NCI-H1694 (cell line): ENCODE measurements around the gene COL11A2.
"Not testable (repeated sequence)": the region's sequence is repeated elsewhere in the genome, so short reads cannot be mapped to it uniquely, and the experiment has no call there.

Source experiments
- DNase-seq: peaks from one replicate; lab custom pipeline; 2025; lab: John Stamatoyannopoulos, UW

The COL11A2 gene

DNA sequence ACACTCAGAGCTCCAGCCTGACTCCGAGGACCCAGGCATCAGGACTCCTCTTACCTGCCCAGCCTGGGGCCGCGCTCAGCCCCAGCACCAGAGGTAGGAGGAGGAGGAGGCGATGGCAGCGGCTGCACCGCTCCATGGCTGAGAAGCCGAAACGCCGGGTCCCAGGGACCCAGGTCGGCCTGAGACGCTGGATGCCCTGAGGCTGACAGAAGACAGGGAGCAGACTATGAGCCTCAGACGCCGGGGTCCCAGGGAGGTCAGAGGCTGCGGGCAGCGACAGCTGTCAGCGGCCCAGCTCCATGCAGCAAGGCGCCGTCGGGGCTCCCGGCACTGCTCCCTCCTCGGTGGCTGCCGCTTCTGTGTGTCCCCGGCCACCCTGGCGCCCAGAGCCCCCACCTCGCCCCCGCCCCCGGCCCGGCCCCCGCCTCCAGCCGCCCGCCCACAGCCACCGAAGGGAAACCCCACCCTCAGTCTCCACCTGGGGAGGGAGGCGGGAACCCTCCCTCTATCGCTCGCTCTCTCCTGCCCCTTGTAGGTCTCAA is at the start of gene COL11A2:
Gene COL11A2 (minus strand): TSS at position 363 of the 542 bp plus-strand sequence. CDS start 227 bp downstream, at position 136.
- no peak for DNase-seq

DNA sequence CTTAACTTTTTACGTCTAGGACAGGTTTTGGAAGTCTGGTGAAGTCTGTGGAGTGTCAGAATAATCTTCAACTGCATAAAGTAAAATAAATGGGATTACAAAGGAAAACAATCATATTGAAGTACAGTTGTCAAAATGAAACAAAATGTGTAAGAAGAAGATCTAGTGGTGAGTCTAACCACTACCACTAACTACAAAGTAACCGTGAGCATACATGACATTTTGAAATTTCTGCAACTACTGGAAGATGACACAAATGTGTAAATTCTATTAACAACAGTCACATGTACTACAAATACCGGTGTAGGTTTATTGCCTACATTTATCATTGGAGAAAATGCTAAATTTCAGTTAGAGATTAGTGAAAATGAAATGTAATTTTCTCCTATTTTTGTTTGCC is 49.7 kb upstream of the COL11A2 start:
- no peak for DNase-seq

DNA sequence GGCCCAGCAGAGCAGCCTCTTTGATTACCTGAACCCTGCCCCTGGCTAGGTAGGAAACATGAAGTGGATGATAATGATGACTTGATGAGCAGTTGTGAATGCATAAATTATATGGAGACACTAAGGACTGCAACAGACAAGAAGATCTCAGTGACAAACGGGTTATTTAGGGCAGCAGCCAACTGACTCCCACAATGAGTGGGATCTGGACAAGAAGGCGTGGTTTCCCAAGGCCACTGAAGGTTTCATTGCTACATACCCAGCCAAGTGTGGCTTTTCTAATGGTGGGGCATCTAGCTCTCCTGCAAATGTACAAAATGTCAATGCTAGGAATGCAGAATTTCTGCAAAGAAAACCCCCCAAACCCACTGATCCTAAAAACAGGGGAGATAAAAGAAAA is 45.5 kb upstream of the COL11A2 start:
- DNase-seq: no peak

DNA sequence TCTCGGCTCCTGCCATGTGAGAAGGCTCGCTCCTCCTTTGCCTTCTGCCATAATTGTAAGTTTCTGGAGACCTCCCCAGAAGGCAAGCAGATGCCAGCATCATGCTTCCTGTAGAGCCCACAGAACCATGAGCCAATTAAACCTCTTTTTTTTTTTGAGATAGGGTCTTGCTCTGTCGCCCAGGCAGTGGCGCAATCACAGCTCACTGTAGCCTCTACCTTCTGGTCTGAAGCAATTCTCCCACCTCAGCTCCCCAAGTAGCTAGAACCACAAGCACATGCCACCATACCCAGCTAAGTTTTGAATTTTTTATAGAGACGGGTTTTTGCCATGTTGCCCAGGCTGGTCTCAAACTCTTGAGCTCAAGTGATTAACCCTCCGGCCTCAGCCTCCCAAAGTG is 44.6 kb upstream of the COL11A2 start:
- DNase-seq: no peak

DNA sequence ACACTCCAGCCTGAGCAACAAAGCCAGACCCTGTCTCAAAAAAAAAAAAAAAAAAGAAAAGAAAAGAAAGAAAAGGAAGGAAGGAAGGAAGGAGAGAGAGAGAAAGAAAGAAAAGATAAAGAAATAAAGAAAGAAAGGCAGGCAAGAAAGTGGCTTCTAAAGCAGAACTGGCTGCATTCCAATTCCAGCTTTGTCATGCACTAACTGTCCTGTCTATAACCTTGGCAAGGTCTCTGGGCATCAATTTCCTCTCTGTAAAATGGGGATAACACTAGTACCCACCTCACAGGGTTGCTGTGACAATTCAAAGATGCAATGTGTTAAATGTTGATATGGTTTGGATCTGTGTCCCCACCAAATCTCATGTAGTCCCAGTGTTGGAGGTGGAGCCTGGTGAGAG is 44.1 kb upstream of the COL11A2 start:
- no peak for DNase-seq

DNA sequence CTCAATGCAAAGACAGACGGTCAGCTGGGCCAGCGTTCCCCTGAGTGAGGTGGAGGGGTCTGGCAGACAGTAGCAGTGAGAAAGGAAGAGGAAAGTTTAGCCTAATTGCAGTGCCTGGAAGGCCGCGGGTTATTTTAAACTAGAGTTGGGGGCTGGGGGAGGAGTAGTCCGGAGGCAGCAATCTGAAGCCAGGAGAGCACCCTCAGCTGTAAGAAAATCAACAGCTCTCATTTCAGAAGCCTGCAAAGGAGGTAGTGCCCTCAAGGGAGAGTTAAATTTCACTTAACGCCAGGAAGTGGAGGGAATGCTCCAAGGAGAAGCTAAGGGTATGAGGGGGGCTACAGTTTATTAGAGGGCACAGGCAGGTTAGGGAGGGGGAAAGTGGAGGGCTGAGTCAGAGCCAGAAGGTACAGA is 43.0 kb upstream of the COL11A2 start:
- no peak for DNase-seq

DNA sequence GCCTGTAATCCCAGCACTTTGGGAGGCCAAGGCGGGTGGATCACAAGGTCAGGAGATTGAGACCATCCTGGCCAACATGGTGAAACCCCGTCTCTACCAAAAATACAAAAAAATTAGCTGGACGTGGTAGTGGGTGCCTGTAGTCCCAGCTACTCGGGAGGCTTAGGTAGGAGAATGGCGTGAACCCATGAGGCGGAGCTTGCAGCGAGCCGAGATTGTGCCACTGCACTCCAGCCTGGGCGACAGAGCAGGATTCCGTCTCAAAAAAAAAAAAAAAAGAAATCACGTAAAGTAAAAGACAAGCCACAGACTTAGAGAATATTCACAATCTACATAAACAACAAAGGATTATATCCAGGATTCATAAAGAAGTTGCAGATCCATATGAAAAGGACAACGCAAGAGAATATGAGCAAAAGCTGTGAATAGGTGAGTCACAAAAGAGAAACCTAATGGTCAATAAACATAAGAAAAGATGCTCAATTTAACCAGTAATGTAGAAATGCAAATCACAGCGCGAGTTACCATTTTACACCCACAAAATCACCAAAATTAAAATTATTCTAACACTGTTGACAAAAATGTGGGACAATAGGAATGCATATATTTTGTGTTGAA is 34.3 kb upstream of the COL11A2 start:
- DNase-seq: not testable (repeated sequence)

DNA sequence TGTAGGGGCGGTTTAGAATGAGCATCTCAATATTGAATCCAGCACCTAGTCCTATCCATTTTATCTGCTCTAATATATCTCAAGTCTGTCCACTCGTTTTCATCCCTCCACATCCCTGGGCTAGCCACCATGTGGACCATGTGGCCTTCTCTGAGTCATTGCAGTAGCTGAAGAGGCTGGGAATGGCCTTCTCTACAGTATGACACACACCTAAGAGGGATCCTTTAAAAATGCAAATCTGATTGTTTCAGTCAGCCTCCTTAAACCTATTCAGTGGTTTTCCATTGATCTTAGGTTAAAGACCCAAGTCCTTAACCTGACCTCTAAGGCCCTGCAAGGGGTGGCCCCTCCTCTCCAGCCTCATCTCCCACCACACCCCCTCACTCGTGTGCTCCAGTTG is 25.4 kb upstream of the COL11A2 start:
- DNase-seq: no peak

DNA sequence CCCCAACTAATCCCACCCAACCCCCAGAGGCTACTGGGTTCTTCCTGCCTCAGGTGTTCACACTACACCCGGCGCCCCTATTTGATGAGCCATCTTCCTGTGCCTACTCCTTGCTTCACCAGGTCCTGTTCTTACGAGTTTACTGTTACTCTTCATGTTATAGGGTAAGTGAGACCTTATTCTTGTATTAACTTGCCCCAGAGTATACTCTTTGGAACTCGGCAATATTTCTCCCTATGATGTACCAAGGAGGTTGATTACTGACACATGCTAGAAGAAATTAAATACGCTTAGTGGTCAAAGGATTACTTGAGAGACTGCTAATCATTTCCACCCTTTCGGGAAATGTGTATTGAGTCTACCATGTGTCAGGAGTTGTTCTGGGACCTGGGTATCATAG is 25.0 kb upstream of the COL11A2 start:
- no peak for DNase-seq

DNA sequence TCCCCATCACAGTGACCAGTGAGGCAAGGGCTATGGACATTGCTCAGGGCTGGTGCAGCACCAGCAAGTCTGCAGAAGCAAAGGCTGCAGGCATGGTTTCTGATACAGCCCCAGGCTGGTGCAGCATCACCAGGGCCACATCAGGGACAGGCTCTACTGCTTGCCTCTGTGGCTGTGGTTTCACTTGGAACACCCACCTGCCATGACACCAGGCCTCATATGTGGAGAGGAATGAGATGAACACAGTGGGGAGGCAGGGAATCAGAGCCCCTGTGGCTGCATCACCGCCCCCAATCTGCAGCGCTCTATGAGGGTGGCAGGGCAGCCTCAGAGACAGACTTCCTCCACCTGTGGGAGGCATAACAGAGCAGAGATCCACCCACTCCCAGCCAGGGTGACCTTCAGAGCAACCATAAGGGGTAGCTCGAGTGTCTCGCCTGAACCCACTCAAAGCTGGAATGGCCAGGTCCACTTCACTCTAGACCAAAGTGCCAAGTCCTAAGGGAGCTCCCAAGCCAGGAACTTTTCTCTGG is 23.9 kb upstream of the COL11A2 start:
- DNase-seq: no peak

DNA sequence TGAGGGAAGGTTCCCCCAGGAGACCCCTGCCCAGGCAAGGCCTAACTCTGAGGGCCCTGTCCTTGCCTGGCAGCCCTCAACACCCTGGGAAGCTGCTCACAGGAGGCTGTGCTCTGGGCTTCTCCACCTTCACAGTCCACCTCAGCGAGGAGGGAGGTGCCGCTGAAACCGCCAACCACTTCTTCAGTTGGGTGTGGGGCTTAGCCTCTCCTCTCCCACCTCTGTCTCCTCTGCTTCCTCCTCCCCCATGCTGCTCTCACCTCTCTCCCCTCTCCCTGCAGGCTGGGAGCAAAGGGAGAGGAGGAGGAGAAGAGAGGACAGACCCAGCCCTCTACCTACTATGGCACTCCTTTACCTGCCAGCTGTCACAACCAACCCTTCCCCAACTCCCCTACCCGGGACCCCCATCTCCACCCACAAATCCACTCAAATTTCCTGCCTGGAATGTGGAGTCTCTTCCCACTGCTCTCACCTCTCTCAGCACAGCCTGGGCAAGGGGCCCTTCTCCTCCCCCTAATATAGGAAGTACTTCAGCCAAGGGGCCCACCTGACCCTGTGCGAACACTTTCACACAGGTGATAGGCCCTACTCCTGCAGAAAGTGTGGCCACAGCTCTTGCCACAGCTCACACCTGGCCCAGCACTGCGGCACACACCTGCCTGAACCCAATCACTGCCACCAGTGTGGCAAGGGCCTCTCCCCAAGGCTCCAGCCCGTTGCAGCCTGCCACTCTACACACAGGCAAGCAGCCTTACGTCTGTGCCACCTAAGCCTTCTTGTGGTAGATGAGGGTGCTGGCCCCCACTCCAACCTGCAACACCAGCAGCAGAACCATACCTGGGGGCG is 23.2 kb upstream of the COL11A2 start:
- DNase-seq: no peak

DNA sequence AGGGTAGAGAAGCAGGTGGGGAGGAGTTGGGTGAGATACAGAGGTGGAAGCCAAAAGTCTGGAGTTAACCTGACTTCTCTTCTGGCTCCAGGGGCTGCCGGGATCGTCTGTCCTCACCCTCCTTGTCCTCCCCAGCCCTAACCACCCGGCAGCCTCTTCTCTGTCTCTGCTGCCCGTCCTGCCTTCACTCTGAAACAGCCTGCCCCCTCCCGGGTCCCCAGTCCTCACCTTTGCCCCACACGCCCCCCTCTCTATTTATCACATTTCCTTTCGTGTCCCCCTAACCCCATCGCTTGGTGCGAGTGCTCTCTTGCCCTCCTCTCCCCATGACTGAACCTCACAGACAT is 21.7 kb upstream of the COL11A2 start:
- DNase-seq: no peak

DNA sequence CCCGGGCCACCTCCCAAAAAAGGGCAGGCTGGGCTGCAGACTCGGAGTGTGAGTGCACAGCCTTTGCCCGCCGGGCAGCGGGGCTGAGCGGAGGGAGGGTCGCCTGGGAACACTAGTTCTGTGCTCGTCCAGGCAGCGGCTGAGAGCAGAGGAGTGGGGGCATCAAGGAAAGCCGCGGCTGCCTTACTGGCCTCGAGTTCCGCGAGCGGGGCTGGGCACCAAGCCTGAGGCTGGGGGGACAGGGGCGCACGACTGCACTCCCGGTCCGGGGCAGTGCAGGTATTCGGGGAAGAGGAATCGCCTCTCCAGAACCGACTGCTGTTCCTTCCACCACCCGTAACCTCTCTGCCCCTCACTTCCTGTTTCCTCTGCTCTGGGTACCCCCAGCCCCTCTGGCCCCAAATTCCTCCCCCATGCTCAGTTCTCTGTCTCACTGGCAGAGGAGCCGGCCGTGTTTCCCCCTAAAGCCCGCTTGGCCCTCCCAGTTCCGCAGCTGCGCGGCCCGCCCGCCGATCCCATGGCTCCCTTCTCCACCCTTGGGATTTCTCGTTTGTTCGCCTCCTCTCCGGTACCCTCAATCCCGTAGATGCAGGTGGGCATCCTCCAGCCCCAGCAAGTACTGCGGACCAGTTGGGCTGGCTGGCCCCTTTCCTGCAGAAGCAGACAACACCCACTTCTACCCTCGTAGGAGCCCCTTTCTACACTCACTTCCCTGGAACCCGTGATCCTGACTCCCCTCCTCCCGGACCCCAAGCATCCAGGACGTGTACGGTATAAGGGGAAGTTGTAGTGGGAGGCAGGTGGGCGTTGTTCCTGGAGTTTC is 21.1 kb upstream of the COL11A2 start:
- no peak for DNase-seq

DNA sequence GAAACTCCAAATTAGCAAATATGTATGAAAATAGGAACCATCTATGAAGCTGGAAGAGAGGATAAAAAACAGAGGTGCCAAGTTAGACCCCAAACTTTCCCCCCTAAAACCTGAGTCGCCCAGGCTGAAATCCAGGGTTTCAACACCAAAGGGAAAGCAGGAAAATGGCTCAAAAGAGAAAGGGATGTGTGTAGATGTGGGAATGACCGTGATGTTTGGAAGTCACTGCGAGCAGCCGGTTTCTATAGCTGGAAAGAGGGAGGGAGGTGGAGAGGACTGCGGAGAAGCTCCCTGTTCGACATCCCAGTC is 20.5 kb upstream of the COL11A2 start:
- DNase-seq: no peak

DNA sequence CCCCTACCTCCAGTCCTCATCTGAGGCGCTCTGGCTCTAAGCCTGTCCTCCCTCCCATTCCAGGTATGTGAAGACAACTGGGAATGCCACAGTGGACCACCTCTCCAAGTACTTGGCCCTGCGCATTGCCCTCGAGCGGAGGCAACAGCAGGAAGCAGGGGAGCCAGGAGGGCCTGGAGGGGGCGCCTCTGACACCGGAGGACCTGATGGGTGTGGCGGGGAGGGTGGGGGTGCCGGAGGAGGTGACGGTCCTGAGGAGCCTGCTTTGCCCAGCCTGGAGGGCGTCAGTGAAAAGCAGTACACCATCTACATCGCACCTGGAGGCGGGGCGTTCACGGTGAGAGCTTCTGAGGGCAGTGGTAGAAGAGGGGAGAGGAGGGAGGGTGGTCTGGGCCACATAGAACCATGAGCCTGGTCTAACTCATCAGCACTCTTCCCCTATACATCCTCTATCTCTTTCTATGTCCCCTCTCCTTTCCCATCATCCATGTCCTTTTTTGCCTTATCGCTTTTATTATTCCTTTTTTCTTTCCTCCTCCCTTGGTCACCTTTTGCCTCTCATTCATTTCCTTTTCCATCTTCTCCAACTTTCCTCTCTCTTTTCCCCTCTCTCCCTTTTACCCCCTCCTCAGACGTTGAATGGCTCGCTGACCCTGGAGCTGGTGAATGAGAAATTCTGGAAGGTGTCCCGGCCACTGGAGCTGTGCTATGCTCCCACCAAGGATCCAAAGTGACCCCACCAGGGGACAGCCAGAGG is 19.6 kb upstream of the COL11A2 start:
- DNase-seq: no peak

DNA sequence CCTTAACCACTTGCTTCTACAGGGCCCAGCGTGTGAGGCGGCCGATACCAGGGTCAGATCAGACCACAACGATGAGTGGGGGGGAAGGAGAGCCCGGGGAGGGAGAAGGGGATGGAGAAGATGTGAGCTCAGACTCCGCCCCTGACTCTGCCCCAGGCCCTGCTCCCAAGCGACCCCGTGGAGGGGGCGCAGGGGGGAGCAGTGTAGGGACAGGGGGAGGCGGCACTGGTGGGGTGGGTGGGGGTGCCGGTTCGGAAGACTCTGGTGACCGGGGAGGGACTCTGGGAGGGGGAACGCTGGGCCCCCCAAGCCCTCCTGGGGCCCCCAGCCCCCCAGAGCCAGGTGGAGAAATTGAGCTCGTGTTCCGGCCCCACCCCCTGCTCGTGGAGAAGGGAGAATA is 18.9 kb upstream of the COL11A2 start:
- DNase-seq: no peak

DNA sequence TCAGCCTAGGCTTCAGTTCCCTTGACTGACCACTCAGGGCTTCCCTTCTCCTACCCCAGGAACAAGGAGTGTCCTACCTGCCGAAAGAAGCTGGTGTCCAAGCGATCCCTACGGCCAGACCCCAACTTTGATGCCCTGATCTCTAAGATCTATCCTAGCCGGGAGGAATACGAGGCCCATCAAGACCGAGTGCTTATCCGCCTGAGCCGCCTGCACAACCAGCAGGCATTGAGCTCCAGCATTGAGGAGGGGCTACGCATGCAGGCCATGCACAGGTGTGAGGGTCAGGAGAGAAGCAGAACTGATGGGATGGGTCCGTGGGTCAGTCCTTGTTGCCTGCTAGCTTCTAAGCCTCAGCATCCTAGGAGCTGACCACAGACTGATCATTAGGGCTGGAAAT is 17.6 kb upstream of the COL11A2 start:
- no peak for DNase-seq

DNA sequence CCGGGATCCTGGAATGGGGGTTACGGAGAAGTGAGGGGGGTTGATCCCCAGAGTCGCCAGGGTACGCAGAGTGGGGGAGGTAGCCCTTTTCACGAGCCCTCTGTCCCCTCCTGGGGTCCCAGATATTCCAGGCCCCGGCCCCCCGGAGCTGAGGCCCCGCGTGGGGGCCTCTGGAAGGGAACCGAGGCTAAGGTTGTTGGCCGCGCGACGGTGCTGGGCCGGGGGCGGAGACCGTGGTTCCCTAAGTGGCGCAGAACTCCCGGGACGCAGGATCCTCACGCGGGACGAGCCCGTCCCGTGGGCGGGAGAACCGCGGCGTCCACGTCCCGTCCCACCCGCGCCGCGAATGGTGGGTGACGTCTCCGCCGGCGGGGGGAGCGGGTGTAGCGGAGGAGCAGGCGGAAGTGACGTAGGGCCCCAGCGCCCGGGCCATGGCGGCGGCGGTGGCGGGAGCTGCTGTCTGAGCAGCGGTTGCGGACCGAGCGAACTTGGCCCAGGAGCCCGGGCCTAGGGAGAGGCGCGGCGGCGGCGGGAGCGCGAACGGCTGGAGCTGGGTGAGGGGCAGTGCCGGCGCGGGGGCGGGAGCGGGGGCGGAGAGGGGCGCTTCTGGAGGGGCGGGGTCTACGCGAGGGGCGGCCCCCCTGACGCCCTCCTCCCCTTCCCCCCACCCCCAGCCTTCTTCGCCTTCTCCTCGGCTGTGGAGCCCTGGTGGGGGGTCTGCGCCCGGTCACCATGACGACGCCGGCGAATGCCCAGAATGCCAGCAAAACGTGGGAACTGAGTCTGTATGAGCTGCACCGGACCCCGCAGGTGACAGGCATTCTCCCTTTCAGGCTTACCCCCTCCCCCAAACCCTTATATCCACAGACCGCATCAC is 16.1 kb upstream of the COL11A2 start, which contains the start of gene RING1:
Gene RING1 (plus strand): TSS at position 410 of the 877 bp plus-strand sequence. CDS start 323 bp downstream, at position 733.
- DNase-seq: peak; percentile 18

DNA sequence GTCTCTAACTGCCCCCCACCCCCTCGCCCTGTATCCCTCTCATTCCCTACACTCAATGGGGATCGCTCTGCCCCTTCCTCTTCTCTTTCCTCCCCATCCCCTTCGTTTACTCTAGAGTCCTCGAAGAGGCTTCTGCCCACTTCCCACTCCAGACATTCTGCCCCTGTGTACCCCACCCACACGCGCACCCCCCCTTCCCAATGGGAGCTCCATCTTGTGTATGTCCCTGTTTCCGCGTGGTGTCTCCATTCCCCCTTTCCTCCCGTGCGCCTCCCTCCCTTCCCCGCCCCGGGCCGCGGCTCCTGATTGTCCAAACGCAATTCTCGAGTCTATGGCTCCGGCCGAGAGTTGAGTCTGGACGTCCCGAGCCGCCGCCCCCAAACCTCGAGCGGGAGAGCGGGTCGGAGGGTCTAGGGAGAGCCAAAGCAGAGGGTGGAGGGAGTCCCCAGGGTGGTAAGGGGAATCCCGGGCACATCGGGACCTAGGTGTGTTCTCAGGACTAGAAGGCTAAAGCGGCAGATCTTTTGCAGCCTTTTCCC is 15.4 kb upstream of the COL11A2 start:
- DNase-seq: no peak

DNA sequence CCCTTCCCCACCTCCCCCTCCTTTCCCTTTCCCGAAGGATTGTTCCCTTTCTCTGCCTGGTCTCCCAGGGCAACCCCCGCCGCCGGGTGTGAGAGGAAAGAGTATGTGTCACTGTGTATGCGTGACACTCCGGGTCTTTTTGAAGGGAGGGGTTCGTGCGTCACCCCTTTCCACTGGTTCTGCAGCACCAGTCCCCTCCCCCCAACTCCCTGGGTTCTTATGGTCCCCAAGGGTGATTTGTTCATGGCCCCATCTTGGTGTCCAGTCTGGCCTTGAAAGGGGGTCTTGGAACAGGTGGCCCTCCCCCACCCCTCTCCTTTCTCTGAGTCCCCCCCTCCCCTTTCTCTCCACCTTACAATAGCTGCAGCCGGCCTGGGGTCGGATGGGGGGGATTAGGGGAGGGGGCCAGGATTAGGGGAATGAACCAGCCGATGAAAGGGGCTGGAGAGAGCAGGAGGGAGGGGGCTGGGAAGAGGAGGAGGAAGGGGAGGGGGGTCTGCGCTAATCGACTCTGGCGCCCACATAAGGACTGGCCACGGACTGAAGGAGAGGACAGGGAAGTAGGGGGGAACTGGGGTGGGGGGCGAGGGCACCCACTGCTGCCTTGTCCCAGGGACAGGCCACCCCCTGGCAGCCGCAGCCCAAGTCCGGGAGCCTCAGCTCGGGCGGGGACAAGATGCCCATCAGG is 14.7 kb upstream of the COL11A2 start:
- DNase-seq: no peak
